ENCODE measurements around the gene SPESP1.
"Not testable (repeated sequence)": the region's sequence is repeated elsewhere in the genome, so short reads cannot be mapped to it uniquely, and the experiment has no call there.

The SPESP1 gene

DNA sequence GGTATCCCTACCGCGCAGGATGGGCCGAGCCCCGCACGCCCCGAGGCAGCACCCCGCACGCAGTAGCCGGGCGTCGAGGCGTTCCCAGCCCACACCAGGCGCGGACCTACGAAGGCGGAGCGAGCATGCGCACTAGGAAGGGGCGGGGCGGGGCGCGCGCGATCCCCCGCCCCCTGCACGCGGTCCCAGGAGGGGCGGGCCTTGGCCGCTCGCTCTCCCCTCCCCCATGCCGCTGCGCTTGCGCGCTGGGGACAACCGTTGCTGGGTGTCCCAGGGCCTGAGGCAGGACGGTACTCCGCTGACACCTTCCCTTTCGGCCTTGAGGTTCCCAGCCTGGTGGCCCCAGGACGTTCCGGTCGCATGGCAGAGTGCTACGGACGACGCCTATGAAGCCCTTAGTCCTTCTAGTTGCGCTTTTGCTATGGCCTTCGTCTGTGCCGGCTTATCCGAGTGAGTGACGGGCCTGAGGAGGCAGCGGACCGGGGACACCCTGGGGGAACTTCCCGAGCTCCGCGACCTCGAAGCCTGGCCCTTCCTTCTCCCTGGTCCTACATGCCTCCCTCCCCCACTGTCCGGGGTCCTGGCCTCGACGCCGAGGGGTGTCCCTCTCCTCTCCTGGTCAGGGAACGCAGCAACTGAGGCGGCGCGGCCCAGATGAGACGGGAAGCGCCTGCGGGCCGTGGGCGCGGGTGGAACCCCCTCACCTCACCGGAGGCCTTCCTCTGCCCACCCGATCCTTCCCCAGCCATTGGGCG lies at the start of gene SPESP1:
SPESP1 (plus strand) TSS at position 258 of the 755 bp plus-strand sequence; CDS start at position 387, 129 bp downstream.
- peak; percentile 42 for DNase-seq

GRCh38 chr15:68885070-68885469 lies 45.3 kb upstream of the SPESP1 start:
- DNase-seq, result no peak

DNA sequence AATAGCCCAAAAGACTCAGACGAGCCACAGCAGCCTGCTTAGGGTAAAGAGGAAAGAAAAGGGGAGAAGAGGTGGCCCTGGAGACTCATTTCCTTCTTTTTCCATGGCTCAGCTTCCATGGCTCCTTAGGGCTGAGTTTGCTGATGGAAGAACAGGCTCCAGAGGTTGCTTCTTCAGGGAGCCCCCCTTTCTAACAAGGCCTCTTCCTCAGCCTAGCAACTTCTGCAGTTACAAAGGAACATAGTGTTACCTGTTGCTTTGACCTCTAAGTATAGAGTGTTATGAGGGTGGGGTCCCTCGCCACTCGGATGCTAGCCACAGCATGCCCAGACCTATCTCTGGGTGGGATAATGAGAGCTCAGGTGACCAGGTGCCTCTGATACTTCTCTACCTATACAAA lies 43.2 kb upstream of the SPESP1 start:
- DNase-seq, result no peak

DNA sequence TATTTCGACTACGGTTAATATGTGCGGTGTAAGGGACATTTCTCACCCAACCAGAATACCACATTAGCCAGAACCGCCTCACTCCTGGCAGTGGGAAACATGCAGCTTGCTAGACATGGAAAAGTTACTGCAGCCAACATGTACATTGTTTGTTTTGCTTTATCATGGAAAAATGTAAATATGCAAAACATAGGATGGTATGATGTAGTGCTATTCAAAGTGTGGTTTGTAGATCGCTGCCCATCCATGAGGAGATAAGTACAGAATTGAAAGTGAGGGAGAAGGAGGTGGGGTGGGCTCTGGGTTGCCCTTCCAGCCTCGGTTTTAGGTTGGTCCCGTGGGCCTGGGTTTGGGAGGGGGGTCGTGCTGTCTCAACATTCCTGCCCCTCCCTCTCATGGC lies 42.5 kb upstream of the SPESP1 start:
- DNase-seq, result no peak

DNA sequence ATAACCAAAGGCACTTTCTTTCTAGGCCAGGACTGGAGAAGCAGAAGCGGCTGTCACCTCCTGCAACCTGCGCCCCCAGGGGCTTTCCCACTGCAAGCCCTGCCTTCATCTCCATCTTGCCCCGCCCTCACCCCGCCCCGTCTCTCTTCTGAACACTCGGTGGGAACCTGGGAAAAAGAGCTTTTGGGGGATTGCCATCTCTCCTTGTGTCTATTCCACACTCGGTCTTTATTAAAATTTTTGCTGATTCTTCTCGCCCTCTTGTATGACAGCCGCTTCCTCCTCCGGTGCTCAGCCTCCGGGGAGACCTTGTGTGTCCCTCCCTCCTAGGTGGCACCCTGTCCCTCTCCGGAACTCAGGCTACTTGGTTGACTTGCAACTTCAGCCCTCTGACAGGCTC lies 41.9 kb upstream of the SPESP1 start:
- DNase-seq, result no peak

DNA sequence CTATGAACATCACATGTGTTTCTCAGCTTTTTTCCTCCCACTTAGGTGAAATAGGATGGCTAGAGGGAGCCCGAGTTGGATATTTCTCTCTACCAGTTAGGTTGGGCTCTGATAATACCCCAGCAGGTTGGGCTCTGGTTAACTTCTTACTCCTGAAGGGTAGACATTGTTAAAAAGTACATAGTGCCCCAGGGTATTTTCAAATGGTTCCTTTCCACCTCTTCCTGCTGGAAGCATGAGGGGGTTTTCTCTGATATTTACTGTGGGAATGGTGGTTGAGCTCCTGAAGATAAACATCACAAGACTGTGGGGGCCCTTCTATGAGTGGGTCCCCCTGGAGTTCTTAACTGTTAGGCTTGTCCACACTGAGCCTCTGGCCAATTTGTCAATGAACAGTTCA lies 36.1 kb upstream of the SPESP1 start:
- no peak for DNase-seq

GRCh38 chr15:68896178-68896577 lies 34.1 kb upstream of the SPESP1 start:
- no peak for DNase-seq

GRCh38 chr15:68897016-68897415 lies 33.3 kb upstream of the SPESP1 start:
- DNase-seq, result no peak

DNA sequence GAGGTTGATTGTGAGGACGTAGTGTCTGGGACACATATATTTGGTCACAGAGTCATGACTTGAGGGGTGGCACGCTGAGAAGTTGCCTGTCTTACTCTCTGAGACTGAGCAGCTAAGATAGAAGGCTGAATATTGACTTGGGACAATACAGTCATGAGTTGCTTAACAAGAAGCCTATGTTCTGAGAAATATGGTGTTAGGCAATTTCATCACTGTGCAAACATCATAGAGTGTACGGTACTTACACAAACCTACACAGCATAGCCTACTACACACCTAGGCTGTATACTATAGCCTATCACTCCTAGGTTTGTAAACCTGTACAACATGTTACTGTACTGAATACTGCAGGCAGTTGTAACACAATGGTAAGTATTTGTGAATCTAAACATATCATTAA lies 30.3 kb upstream of the SPESP1 start:
- no peak for DNase-seq

DNA sequence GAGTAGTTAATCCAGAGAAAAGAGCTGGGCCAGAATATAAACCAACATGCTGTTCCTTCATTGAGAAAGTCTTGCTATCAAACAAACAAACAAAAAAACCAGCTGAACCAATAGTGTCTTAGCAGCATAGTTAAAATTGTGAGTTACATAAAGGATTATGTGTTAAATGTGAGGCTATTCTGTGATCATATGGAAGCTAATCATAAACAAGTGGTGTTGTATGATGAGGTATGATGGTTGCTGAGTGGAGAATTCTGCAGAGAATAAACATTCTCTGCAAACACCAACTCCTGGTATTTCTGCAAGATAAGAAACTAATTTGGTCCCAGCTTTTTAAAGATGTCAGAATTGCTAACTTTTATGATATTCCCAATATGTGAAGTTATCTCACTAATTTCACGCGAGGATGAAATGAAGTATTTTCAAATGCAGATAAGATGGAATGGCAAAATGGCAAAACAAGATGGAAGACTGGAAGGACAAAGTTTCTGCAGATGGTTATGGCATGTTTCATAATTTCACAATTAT lies 22.9 kb upstream of the SPESP1 start:
- no peak for DNase-seq

GRCh38 chr15:68909601-68910100 lies 20.7 kb upstream of the SPESP1 start:
- DNase-seq, result no peak

- DNase-seq, result no peak
Observed at GRCh38 chr15:68910341-68910740, 20.0 kb upstream of the SPESP1 start.

DNA sequence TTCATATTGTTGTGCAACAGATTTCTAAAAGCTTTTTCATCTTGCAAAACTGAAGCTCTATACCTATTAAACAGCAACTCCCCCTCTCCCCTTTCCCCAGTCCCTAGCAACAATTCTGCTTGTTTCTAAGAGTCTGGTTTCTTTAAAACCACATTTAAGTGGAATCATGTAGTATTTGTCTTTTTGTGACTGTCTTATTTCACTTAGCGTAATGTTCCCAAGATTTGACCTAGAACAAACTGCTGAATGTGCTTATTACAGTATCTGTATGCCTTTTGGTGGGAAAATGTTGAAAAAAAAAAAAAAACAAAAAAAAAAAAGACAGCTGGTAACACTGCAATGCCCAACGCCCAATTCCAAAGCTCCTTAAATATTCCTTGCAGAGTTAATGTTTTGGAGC lies 19.5 kb upstream of the SPESP1 start:
- DNase-seq, result no peak

GRCh38 chr15:68921926-68922325 lies 8.4 kb upstream of the SPESP1 start:
- DNase-seq, result no peak

DNA sequence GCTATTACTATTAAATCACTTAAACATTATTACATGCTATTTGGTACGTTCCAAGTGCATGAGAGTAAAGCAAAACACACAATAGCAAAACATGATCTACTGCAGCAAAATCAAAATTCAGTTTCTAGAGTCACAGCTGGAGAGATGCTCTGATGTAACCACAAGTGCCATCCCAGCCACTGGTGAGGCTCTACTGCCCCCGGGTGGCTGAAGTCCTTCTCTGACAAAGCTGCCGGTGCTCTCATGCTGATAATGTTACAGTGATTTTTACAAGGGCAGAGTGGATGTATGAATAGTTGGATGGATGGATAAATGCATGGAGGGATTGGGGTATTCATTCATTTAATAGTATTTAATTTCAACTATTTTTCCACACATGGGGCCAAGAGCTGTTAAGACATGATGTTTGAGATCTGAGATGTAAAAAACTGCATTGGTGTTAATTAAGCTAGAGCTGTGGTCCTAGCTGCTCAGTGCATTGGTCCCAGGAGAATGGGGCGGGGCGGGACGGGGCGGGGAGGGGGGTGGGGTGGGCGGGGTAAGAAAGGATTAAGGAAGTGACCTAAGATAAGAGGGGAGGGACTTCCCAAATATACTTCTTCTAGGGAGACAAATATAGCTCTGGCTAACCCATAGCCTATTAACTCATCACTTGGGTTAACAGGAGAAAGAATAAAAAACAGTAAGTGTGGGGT lies 5.3 kb upstream of the SPESP1 start:
- DNase-seq, result peak; percentile 58

- DNase-seq, result no peak
Observed at GRCh38 chr15:68933001-68933400, 2.7 kb downstream of the SPESP1 start.

DNA sequence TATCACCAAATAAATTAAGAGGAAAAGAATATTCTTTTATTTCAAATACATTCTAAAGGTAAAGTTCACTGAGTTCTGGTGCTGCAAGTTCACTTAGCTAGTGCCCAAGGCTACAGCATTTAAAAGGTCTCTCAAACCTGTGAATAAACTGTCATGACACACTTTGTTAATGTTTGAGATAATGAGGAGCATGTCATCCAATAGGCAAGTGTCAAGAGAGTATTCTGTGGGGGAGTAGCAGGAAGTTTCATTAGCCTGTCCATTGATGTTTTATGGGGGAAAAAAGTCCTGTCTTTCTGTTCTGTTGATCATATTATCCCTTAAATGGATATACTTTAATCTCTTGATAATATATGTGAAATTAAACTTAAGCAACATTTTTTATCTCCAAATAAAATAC lies 4.0 kb downstream of the SPESP1 start:
- no peak for DNase-seq

DNA sequence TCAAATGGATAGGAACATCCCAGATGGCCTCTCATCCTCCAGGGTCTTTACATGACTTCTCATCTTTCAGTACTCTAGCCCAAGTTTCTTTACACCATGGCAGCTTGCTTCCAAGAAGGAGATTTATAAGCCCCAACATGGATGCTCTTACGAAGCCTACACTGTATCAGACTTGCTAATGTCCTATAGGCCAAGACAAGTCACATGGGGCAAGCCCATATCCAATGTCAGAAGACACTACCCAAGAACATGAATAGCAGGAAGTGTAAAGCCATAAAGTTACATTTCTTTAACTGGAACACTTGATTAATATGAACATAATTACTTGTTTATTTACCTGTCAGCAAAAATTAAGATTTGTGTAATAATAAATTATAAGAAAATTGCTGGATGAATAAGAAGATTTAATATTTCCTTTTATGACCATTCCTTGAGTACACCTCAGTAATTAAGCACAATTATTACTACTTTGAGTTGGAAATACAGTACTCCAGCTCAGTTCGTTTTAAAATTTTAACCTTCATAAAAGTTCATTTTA lies 5.1 kb downstream of the SPESP1 start:
- no peak for DNase-seq

DNA sequence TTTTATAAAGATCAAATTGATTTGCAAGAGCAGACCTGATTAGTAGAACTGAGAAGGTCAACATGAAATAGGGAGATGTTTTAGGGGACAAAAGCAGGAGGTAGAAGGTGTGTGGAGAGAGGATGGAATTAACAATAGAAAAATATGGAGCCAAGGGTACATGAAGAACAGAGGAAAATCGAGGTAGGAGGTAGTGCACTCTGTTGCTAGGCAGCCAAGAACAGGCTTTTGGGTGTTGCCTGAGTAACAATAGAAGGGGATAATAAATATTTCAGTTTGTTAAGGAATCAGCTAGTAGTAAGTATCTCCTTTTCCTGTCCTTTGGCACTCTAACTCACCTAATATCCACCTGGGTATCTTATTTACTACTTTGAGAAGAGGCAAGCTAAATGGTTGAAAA lies 9.2 kb downstream of the SPESP1 start:
- DNase-seq, result no peak

GRCh38 chr15:68951813-68952212 lies 21.5 kb downstream of the SPESP1 start:
- no peak for DNase-seq

DNA sequence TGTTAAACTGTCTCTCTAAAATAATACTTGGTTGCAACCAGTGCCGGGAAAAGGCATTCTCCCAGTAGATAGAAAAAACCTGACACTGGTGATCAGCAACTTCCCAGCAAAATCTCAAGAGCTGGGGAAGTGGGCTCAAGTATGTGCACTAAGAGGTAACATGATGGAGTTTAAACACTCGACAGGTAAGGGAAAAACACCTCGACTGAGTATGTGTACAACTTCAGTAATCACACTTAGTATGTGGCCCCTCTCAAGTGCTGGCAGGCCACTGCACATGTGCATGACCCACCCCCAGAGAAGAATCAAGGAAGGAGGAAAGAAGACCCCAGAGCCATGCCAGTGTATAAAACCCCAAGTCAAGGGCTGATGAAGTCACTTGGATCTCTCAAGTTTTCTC lies 27.4 kb downstream of the SPESP1 start:
- DNase-seq, result no peak

DNA sequence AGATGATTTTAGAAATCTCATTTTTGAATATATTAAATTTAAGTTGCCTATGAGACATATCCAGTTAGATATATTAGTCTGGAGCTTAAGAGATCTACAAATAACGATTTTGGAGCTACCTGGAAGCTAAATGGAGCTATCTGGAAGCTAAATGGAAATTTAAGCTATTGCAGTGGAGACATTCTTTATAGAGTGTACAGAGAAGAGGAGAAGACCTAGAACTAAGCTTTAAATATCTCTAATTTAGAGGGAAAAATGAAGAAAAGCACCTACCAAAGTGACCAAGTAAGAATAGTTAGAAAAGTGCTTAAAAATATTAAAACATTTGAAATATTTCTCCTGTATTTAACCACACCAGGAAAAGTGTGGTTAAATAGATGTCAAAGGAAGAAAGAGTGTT lies 28.3 kb downstream of the SPESP1 start:
- no peak for DNase-seq

DNA sequence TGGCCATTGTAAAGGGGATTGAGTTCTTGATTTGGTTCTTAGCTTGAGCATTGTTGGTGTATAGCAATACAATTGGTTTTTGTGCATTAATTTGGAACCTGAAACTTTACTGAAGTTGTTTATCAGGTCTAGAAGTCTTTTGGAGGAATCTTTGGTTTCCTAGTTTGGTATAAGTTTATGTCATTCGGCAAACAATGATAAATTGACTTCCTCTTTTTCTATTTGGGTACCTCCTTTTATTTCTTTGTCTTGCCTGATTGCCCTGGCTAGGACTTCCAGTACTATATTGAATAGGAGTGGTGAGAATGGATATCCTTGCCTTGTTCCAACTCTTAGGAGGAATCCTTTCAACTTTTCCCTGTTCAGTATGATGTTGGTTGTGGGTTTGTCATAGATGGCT lies 32.1 kb downstream of the SPESP1 start:
- no peak for DNase-seq

DNA sequence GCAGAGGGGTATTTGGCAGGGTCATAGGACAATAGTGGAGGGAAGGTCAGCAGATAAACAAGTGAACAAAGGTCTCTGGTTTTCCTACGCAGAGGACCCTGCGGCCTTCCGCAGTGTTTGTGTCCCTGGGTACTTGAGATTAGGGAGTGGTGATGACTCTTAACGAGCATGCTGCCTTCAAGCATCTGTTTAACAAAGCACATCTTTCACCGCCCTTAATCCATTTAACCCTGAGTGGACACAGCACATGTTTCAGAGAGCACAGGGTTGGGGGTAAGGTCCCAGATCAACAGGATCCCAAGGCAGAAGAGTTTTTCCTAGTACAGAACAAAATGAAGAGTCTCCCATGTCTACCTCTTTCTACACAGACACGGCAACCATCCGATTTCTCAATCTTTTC lies 33.4 kb downstream of the SPESP1 start:
- DNase-seq, result not testable (repeated sequence)
